ENCODE data around the gene HLA-DPB1. TPM values are rescaled to one million over a fixed set of nuclear protein-coding genes. Genes with fewer than 3 reads are reported as not detected.

Gene HLA-DPB1
- polyA plus RNA-seq, 4 donors, result 14.3 to 150 (median 74.4) TPM

DNA sequence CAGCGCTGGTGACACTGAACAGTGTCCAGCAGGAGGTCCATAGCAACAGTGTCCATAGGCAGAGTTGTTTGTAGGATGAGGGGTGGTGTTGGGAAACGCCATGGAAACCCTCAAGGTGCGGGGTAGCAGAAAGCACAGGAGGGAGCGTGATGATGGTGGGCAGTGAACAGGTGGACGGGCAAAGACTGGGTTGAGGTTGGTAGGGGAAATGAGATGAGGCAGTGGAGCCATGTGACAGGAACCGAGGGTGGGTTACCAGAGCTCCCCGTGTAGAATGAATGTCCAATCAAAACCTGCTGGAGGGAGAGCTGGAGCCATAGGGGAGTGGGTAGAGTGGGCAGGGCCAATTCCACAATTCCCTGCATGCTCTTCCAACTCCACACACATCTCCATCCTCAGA is 38.0 kb downstream of the HLA-DPB1 start:
- DNase-seq (no peak), FAIRE-seq (no peak)
- WGBS, 3 donors, result 62 to 67% (median 67%) methylated on average over 7 of the region's 7 CpGs
- Histone ChIP-seq H3K27me3 (ENCODE audit: control insufficient read depth in 3 of 3, insufficient read depth in 3 of 3, low read length in 3 of 3) (peaks cover 0 to 50% (median 19%) of the 10 kb centered on the region in 3 donors), H3K4me1 (ENCODE audit: control insufficient read depth in 3 of 3, insufficient read depth in 2 of 3, low read depth in 1 of 3, low read length in 2 of 3) (no peaks in the 10 kb centered on the region), H3K9me3 (ENCODE audit: control insufficient read depth in 2 of 2, insufficient read depth in 1 of 2, low read depth in 1 of 2, low read length in 1 of 2) (no peaks in the 10 kb centered on the region), H3K36me3 (ENCODE audit: control insufficient read depth in 3 of 3, insufficient read depth in 2 of 3, low read depth in 1 of 3, low read length in 3 of 3) (no peaks in the 10 kb centered on the region), H3K27ac (ENCODE audit: low read depth in 1 of 3, low read length in 2 of 3) (no peak overlapping the region), H3K4me3 (ENCODE audit: low read depth in 1 of 3, low read length in 3 of 3) (no peak overlapping the region)

GRCh38 chr6:33114406-33114805 is 38.6 kb downstream of the HLA-DPB1 start:
- FAIRE-seq (no peak), DNase-seq (no peak)
- H3K27ac ChIP-seq (ENCODE audit: low read depth in 1 of 3, low read length in 2 of 3), result no peak overlapping the region
- H3K4me1 ChIP-seq (ENCODE audit: control insufficient read depth in 3 of 3, insufficient read depth in 2 of 3, low read depth in 1 of 3, low read length in 2 of 3), result no peaks in the 10 kb centered on the region
- no peak overlapping the region for H3K4me3 ChIP-seq (ENCODE audit: low read depth in 1 of 3, low read length in 3 of 3)
- no peaks in the 10 kb centered on the region for H3K36me3 ChIP-seq (ENCODE audit: control insufficient read depth in 3 of 3, insufficient read depth in 2 of 3, low read depth in 1 of 3, low read length in 3 of 3)
- H3K27me3 ChIP-seq (ENCODE audit: control insufficient read depth in 3 of 3, insufficient read depth in 3 of 3, low read length in 3 of 3), result peaks cover 0 to 50% (median 19%) of the 10 kb centered on the region in 3 donors
- no peaks in the 10 kb centered on the region for H3K9me3 ChIP-seq (ENCODE audit: control insufficient read depth in 2 of 2, insufficient read depth in 1 of 2, low read depth in 1 of 2, low read length in 1 of 2)

DNA sequence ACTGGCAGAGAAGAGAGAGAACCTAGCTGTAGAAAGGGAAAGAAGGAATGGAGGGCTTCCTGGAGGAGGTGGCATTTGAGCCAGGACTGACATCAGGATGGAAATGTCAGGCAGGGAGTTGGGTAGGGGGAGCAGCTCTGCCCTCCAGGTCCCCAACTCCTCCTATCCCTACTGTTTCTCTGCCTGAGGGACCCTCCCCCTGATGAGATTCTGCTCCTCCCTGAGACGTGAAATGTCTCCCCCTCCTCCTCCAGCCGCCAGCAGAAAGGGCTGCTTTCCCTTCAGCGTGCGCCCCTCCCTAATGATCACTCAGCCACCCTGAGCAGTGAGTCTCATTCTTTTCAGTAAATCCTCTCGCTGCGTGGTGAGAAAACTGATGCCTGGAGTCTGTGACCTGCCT is 40.6 kb downstream of the HLA-DPB1 start:
- Histone ChIP-seq H3K27ac (ENCODE audit: low read depth in 1 of 3, low read length in 2 of 3) (no peak overlapping the region), H3K36me3 (ENCODE audit: control insufficient read depth in 3 of 3, insufficient read depth in 2 of 3, low read depth in 1 of 3, low read length in 3 of 3) (no peaks in the 10 kb centered on the region), H3K27me3 (ENCODE audit: control insufficient read depth in 3 of 3, insufficient read depth in 3 of 3, low read length in 3 of 3) (peaks cover 0 to 56% (median 19%) of the 10 kb centered on the region in 3 donors), H3K4me3 (ENCODE audit: low read depth in 1 of 3, low read length in 3 of 3) (no peak overlapping the region), H3K4me1 (ENCODE audit: control insufficient read depth in 3 of 3, insufficient read depth in 2 of 3, low read depth in 1 of 3, low read length in 2 of 3) (no peaks in the 10 kb centered on the region), H3K9me3 (ENCODE audit: control insufficient read depth in 2 of 2, insufficient read depth in 1 of 2, low read depth in 1 of 2, low read length in 1 of 2) (no peaks in the 10 kb centered on the region)
- no peak for FAIRE-seq
- 8 to 19% (median 15%) methylated on average over 6 of the region's 6 CpGs for WGBS, 3 donors
- no peak for DNase-seq

DNA sequence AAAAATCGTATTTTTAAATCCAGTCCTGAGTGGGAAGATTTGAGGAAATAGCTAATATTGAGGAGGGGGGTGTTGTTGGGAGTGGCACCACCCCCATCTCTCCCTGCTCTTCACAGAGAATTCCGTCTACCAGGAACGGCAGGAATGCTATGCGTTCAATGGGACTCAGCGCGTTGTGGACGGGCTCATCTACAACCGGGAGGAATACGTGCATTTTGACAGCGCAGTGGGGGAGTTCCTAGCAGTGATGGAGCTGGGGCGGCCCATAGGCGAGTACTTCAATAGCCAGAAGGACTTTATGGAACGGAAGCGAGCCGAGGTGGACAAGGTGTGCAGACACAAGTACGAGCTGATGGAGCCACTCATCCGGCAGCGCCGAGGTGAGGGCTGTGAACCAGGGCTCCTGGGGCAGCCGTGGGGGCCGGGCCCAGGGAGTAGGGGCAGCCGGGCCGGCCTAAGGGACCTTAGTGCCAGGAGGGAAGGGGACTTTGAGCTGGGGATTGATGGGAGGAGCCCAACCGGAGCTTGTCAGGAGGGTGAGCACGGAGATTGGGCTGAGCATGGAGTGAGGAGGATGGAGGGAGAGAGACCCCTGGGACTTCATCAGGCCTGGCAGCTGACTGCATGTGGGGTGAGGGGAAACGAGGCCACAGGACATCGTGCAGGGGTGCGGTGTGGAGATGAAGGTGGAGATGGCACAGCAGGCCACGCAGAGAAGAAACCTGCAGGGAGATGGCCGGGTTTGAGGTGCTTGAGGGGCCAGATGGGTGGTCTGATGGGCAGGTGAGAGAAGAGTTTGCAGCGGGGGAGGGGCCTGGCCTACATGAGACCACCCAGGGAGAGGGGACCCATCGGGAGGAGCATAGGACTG is 41.3 kb downstream of the HLA-DPB1 start:
- H3K9me3 ChIP-seq (ENCODE audit: control insufficient read depth in 2 of 2, insufficient read depth in 1 of 2, low read depth in 1 of 2, low read length in 1 of 2), result no peaks in the 10 kb centered on the region
- H3K4me1 ChIP-seq (ENCODE audit: control insufficient read depth in 3 of 3, insufficient read depth in 2 of 3, low read depth in 1 of 3, low read length in 2 of 3), result no peaks in the 10 kb centered on the region
- H3K27me3 ChIP-seq (ENCODE audit: control insufficient read depth in 3 of 3, insufficient read depth in 3 of 3, low read length in 3 of 3), result peaks cover 0 to 56% (median 19%) of the 10 kb centered on the region in 3 donors
- 6 to 10% (median 9%) methylated on average over 32 of the region's 32 CpGs for WGBS, 3 donors
- no peak overlapping the region for H3K4me3 ChIP-seq (ENCODE audit: low read depth in 1 of 3, low read length in 3 of 3)
- DNase-seq, result peak in 1 of 2 donors; percentile 2
- H3K27ac ChIP-seq (ENCODE audit: low read depth in 1 of 3, low read length in 2 of 3), result no peak overlapping the region
- no peak for FAIRE-seq
- H3K36me3 ChIP-seq (ENCODE audit: control insufficient read depth in 3 of 3, insufficient read depth in 2 of 3, low read depth in 1 of 3, low read length in 3 of 3), result no peaks in the 10 kb centered on the region

DNA sequence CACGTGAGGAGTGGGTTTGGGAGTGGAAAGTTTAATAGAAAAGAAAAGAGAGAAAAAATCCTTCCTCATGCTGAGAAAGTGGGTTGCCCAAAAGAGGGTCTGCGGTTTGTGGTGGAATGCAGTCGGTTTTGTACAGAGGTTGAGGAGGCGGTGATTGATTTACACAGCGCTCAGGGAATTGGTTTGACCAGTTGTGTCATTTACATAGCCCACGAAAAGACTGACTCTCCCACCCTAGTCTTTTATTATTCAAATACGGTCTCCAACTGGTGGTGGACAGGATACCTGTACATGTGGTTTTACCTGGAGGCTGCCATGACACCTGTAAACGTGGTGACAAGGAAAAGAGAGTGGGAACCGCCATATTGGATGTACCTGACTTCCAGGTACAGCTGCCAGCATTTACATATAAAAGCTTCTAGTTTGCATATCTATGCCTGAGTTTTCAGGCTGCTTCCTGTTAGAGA is 42.1 kb downstream of the HLA-DPB1 start:
- 18 to 43% (median 29%) methylated on average over 9 of the region's 9 CpGs for WGBS, 3 donors
- no peaks in the 10 kb centered on the region for H3K36me3 ChIP-seq (ENCODE audit: control insufficient read depth in 3 of 3, insufficient read depth in 2 of 3, low read depth in 1 of 3, low read length in 3 of 3)
- DNase-seq (no peak), FAIRE-seq (no peak)
- H3K4me1 ChIP-seq (ENCODE audit: control insufficient read depth in 3 of 3, insufficient read depth in 2 of 3, low read depth in 1 of 3, low read length in 2 of 3), result no peaks in the 10 kb centered on the region
- H3K27ac ChIP-seq (ENCODE audit: low read depth in 1 of 3, low read length in 2 of 3), result no peak overlapping the region
- no peak overlapping the region for H3K4me3 ChIP-seq (ENCODE audit: low read depth in 1 of 3, low read length in 3 of 3)
- peaks cover 0 to 50% (median 17%) of the 10 kb centered on the region in 3 donors for H3K27me3 ChIP-seq (ENCODE audit: control insufficient read depth in 3 of 3, insufficient read depth in 3 of 3, low read length in 3 of 3)
- H3K9me3 ChIP-seq (ENCODE audit: control insufficient read depth in 2 of 2, insufficient read depth in 1 of 2, low read depth in 1 of 2, low read length in 1 of 2), result no peaks in the 10 kb centered on the region

- WGBS, 3 donors, result 0% methylated on average over 3 of the region's 3 CpGs
Measured at GRCh38 chr6:33118525-33119123, 42.8 kb downstream of the HLA-DPB1 start.

GRCh38 chr6:33120001-33120400 is 44.2 kb downstream of the HLA-DPB1 start:
- DNase-seq (no peak), FAIRE-seq (no peak)
- WGBS, 3 donors, result 47 to 67% (median 59%) methylated on average over 3 of the region's 3 CpGs
- H3K36me3 ChIP-seq (ENCODE audit: control insufficient read depth in 3 of 3, insufficient read depth in 2 of 3, low read depth in 1 of 3, low read length in 3 of 3), result no peaks in the 10 kb centered on the region
- H3K4me3 ChIP-seq (ENCODE audit: low read depth in 1 of 3, low read length in 3 of 3), result no peak overlapping the region
- no peaks in the 10 kb centered on the region for H3K4me1 ChIP-seq (ENCODE audit: control insufficient read depth in 3 of 3, insufficient read depth in 2 of 3, low read depth in 1 of 3, low read length in 2 of 3)
- peaks cover 0 to 35% (median 20%) of the 10 kb centered on the region in 3 donors for H3K27me3 ChIP-seq (ENCODE audit: control insufficient read depth in 3 of 3, insufficient read depth in 3 of 3, low read length in 3 of 3)
- peaks cover 0 to 17% of the 10 kb centered on the region in 2 donors for H3K9me3 ChIP-seq (ENCODE audit: control insufficient read depth in 2 of 2, insufficient read depth in 1 of 2, low read depth in 1 of 2, low read length in 1 of 2)
- no peak overlapping the region for H3K27ac ChIP-seq (ENCODE audit: low read depth in 1 of 3, low read length in 2 of 3)

More at GRCh38 chr6:33118525-33119123, 42.8 kb downstream of the HLA-DPB1 start:
- DNase-seq, result peak; percentile 57 to 59
- Histone ChIP-seq H3K27me3 (ENCODE audit: control insufficient read depth in 3 of 3, insufficient read depth in 3 of 3, low read length in 3 of 3) (peaks cover 0 to 43% (median 20%) of the 10 kb centered on the region in 3 donors), H3K27ac (ENCODE audit: low read depth in 1 of 3, low read length in 2 of 3) (no peak overlapping the region), H3K36me3 (ENCODE audit: control insufficient read depth in 3 of 3, insufficient read depth in 2 of 3, low read depth in 1 of 3, low read length in 3 of 3) (no peaks in the 10 kb centered on the region), H3K9me3 (ENCODE audit: control insufficient read depth in 2 of 2, insufficient read depth in 1 of 2, low read depth in 1 of 2, low read length in 1 of 2) (peaks cover 0 to 8% of the 10 kb centered on the region in 2 donors), H3K4me1 (ENCODE audit: control insufficient read depth in 3 of 3, insufficient read depth in 2 of 3, low read depth in 1 of 3, low read length in 2 of 3) (no peaks in the 10 kb centered on the region), H3K4me3 (ENCODE audit: low read depth in 1 of 3, low read length in 3 of 3) (no peak overlapping the region)
- peak; percentile 90 for FAIRE-seq

DNA sequence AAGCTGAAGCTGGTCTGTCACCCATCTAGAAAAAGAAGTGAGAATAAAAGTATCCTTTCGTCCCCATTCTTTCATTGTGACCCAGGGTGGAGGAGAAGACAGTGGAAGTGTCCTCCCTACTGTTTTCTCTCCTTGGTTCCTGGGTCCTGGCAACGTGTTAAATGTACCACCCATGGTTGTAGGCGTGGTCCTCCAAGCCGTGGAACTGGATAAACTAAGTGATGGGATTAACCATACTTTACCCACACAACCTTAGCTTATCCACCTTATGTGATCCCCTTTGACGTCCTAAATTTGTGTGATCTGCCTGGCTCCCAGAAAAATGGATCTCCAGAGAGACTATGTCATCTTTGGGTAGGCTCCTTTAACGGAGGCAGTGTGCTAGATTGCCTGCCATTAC is 47.4 kb downstream of the HLA-DPB1 start:
- no peak for FAIRE-seq
- H3K36me3 ChIP-seq (ENCODE audit: control insufficient read depth in 3 of 3, insufficient read depth in 2 of 3, low read depth in 1 of 3, low read length in 3 of 3), result no peaks in the 10 kb centered on the region
- H3K9me3 ChIP-seq (ENCODE audit: control insufficient read depth in 2 of 2, insufficient read depth in 1 of 2, low read depth in 1 of 2, low read length in 1 of 2), result peaks cover 0 to 17% of the 10 kb centered on the region in 2 donors
- no peak overlapping the region for H3K4me3 ChIP-seq (ENCODE audit: low read depth in 1 of 3, low read length in 3 of 3)
- 75 to 85% (median 77%) methylated on average over 6 of the region's 6 CpGs for WGBS, 3 donors
- DNase-seq, result no peak
- peaks cover 0 to 13% (median 4%) of the 10 kb centered on the region in 3 donors for H3K27me3 ChIP-seq (ENCODE audit: control insufficient read depth in 3 of 3, insufficient read depth in 3 of 3, low read length in 3 of 3)
- no peak overlapping the region for H3K27ac ChIP-seq (ENCODE audit: low read depth in 1 of 3, low read length in 2 of 3)
- H3K4me1 ChIP-seq (ENCODE audit: control insufficient read depth in 3 of 3, insufficient read depth in 2 of 3, low read depth in 1 of 3, low read length in 2 of 3), result no peaks in the 10 kb centered on the region
